HCT116 (cell line): ENCODE measurements around the gene MCC. TPM values are rescaled to one million over a fixed set of nuclear protein-coding genes. Genes with fewer than 3 reads are reported as not detected.

ENCODE experiments used
- ATAC-seq: fragments of 200-7000 bp; cut with Tn5 transposase; 2 replicates; pipeline ENCODE4 v1.9.1; 2020; ENCODE audit warnings: mild to moderate bottlenecking, moderate library complexity
- BruUV-seq: library from RNA; stranded (reverse); fragments of 400-500 nt; replicated peaks from 2 replicates; lab custom pipeline; 2021; lab: Mats Ljungman, UMichigan
- CTCF ChIA-PET: fragments of 300-600 bp; sonication (Branson Sonifier 250); formaldehyde crosslinking; loops from one replicate; lab custom pipeline; 2021; ENCODE audit warnings: antibody characterized with exemption; lab: Charles Lee
- POLR2A ChIA-PET: fragments of 300-600, 350-600 bp; sonication (Branson Sonifier 250); formaldehyde crosslinking; loops from one replicate; lab custom pipeline; 2021; ENCODE audit warnings: antibody characterized with exemption; lab: Charles Lee
- RAD21 ChIA-PET, 2 experiments: fragments of 300-600 bp; sonication (Branson Sonifier 250); formaldehyde crosslinking; loops; one replicate each; lab custom pipeline; 2023; ENCODE audit warnings: low total read pairs in 2 of 2; ENCODE audit not compliant: uncharacterized antibody in 2 of 2, unreplicated experiment in 2 of 2, low non-redundant PET in 1 of 2; lab: Charles Lee
- DNase-seq: peaks from one replicate; pipeline ENCODE4 v3.0.0-alpha.2; 2010; ENCODE audit warnings: low read depth, low spot score
- H2AFZ ChIP-seq: fragments of 200-600 bp; shearing (Covaris generic), sonication (generic); 2 replicates; pipeline ENCODE4 v1.6.1; 2017; ENCODE audit warnings: low read depth, mixed run types, mixed read lengths, antibody characterized with exemption, low read length; ENCODE audit not compliant: poor library complexity, severe bottlenecking
- H3K27ac ChIP-seq: 2 replicates; pipeline ENCODE4 v1.5.1; 2012; ENCODE audit warnings: low read depth, low read length
- H3K27me3 ChIP-seq: fragments of 200-600 bp; sonication (generic); 2 replicates; pipeline ENCODE4 v1.6.1; 2016; ENCODE audit warnings: mixed run types, low read length, mixed read lengths; ENCODE audit not compliant: insufficient read depth
- H3K36me3 ChIP-seq, 2 experiments: fragments of 200-500 bp in 1 of 2; fragments of 200-600 bp in 1 of 2; sonication (Bioruptor generic) in 1 of 2; sonication (generic) in 1 of 2; 2 replicates each; pipeline versions ENCODE4 v1.5.1 to v1.6.1; 2014 to 2016; ENCODE audit warnings: low read length in 2 of 2, inconsistent platforms in 1 of 2, mixed read lengths in 1 of 2, mixed run types in 1 of 2; ENCODE audit not compliant: insufficient read depth in 2 of 2, control insufficient read depth in 1 of 2
- H3K4me1 ChIP-seq, 2 experiments: fragments of 200-600 bp in 1 of 2; sonication (generic) in 1 of 2; 2 replicates each; pipeline versions ENCODE4 v1.5.1 to v1.6.1; 2012 to 2017; ENCODE audit warnings: low read length in 2 of 2, inconsistent platforms in 1 of 2, mild to moderate bottlenecking in 1 of 2, mixed read lengths in 1 of 2, mixed run types in 1 of 2, moderate library complexity in 1 of 2; ENCODE audit not compliant: insufficient read depth in 2 of 2, control insufficient read depth in 1 of 2
- H3K4me2 ChIP-seq: fragments of 200-600 bp; sonication (generic); 2 replicates; pipeline ENCODE4 v1.6.1; 2017; ENCODE audit warnings: mixed run types, low read length, mixed read lengths
- H3K4me3 ChIP-seq, 2 experiments: fragments of 200-600 bp in 1 of 2; sonication (generic) in 1 of 2; replicated peaks in 1 of 2; 2 replicates each; pipeline ENCODE4 v1.5.1; 2011 to 2016; ENCODE audit warnings: low read length in 2 of 2, control low read depth in 1 of 2, low read depth in 1 of 2, mild to moderate bottlenecking in 1 of 2, mixed read lengths in 1 of 2, mixed run types in 1 of 2
- H3K79me2 ChIP-seq: fragments of 200-600 bp; sonication (generic); 2 replicates; pipeline ENCODE4 v1.6.1; 2017; ENCODE audit warnings: mild to moderate bottlenecking, mixed run types, low read length, moderate library complexity, mixed read lengths; ENCODE audit not compliant: insufficient read depth
- H3K9ac ChIP-seq: fragments of 200-600 bp; sonication (generic); 2 replicates; pipeline ENCODE4 v1.6.1; 2016; ENCODE audit warnings: low read length, mixed read lengths
- H3K9me2 ChIP-seq: fragments of 200-600 bp; sonication (generic), shearing (Covaris generic); 2 replicates; pipeline ENCODE4 v1.6.1; 2017; ENCODE audit warnings: mixed run types, mild to moderate bottlenecking, moderate library complexity; ENCODE audit not compliant: insufficient read depth
- H3K9me3 ChIP-seq, 2 experiments: fragments of 200-500 bp in 1 of 2; fragments of 200-600 bp in 1 of 2; sonication (Bioruptor generic) in 1 of 2; sonication (generic) in 1 of 2; 2 replicates each; pipeline ENCODE4 v1.6.1; 2014 to 2017; ENCODE audit warnings: low read length in 2 of 2, mixed read lengths in 2 of 2, inconsistent platforms in 1 of 2, low read depth in 1 of 2, mild to moderate bottlenecking in 1 of 2, mixed run types in 1 of 2, moderate library complexity in 1 of 2; ENCODE audit not compliant: control insufficient read depth in 1 of 2, insufficient read depth in 1 of 2
- H4K20me1 ChIP-seq: fragments of 200-600 bp; sonication (generic), shearing (Covaris generic); 2 replicates; pipeline ENCODE4 v1.6.1; 2017; ENCODE audit warnings: mixed run types, mild to moderate bottlenecking, moderate library complexity; ENCODE audit not compliant: insufficient read depth
- CBX3 ChIP-seq: IDR thresholded peaks from 2 replicates; pipeline ENCODE4 v1.6.1; 2012; ENCODE audit warnings: low read depth
- CEBPB ChIP-seq: IDR thresholded peaks from 2 replicates; pipeline ENCODE4 v1.6.1; 2012; ENCODE audit warnings: low read depth
- ELF1 ChIP-seq: IDR thresholded peaks from 2 replicates; pipeline ENCODE4 v1.6.1; 2012; ENCODE audit warnings: low read depth, borderline replicate concordance
- EZH2 ChIP-seq: fragments of 200-600 bp; sonication (generic); IDR thresholded peaks from 2 replicates; pipeline ENCODE4 v1.6.1; 2017; ENCODE audit warnings: antibody characterized with exemption, mixed run types
- JUND ChIP-seq: IDR thresholded peaks from 2 replicates; pipeline ENCODE4 v1.6.1; 2012
- POLR2AphosphoS5 ChIP-seq: IDR thresholded peaks from 2 replicates; pipeline ENCODE4 v1.6.1; 2011; ENCODE audit warnings: mild to moderate bottlenecking, low read depth, low read length, moderate library complexity
- SRF ChIP-seq: IDR thresholded peaks from 2 replicates; pipeline ENCODE4 v1.6.1; 2012; ENCODE audit warnings: low read depth
- YY1 ChIP-seq: IDR thresholded peaks from 2 replicates; pipeline ENCODE4 v1.6.1; 2011; ENCODE audit warnings: low read length, low read depth, moderate library complexity, mild to moderate bottlenecking; ENCODE audit not compliant: insufficient replicate concordance; ENCODE audit errors: extremely low read depth
- ZFX ChIP-seq: fragments of 450-650 bp; IDR thresholded peaks from 2 replicates; pipeline ENCODE4 v1.6.1; 2017
- intact Hi-C: fragments of 100-400 bp; cut with micrococcal nuclease; formaldehyde crosslinking; loops from 2 replicates; pipeline ENCODE4 v1.10.0; 2022
- total RNA-seq: library from RNA; stranded (reverse); gene quantifications from one replicate; pipeline ENCODE4 v1.2.1, GENCODE V29; 2021; ENCODE audit not compliant: unreplicated experiment
- TF ChIP-seq, protein P1 (sequence below): IDR thresholded peaks from 2 replicates; pipeline ENCODE4 v1.6.1; 2012
- TF ChIP-seq, protein P2 (sequence below): IDR thresholded peaks from 2 replicates; pipeline ENCODE4 v1.6.1; 2012
- TF ChIP-seq, protein P3 (sequence below): IDR thresholded peaks from 2 replicates; pipeline ENCODE4 v1.6.1; 2011; ENCODE audit warnings: mild to moderate bottlenecking, low read length, moderate library complexity; ENCODE audit not compliant: insufficient replicate concordance; ENCODE audit errors: extremely low read depth
- TF ChIP-seq, protein P4 (sequence below): IDR thresholded peaks from 2 replicates; pipeline ENCODE4 v1.6.1; 2012; ENCODE audit warnings: low read depth

Gene MCC
- total RNA-seq, 1 experiment from 2014 or later = 20.1 TPM

DNA sequence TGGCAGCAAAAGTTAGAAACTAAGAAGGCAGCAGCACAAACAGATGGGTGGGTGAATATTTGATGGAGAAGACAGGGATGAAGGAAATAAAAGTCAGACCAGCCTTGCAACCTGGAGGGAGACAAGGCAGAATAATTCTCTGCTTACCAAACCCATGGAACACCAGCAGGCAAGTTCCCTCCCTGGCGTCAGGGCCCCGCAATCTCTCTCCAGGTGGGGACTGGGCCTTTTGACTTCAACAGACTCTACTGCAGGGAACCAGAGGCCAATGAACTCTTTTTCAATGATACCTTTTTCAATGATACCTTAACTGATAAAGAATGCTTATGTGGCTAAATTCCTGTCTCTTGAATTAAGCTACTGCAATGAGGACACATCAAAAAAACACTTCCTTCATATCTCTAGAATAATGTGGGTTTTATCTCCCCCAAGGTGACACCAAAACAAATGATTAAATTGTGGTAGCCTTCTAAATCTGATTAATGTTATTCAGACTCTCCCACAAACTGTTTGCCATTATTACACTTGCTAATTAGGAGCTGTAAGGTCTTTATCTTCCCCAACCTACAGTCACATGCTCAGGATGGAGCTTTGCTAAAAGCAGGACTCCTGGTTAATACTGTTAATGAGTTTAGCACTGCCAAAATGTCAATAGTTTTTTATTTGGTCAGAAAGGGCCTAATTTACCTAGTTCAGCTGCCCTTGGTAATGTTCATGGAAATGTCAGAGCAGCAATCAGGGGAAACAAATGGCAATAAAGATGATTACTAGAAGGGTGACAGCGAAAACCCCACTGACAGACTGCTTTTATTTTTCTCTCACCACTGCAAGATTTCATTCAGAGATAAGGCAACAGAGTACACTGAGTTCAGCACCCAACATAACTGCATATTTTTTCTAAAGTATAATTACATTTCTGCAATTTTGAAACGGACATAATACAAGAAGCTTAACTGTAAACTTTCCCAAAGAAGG lies 218.9 kb downstream of the MCC start:
- Histone ChIP-seq H2AFZ (no peak overlapping the region), H3K79me2 (no peaks in the 10 kb centered on the region), H3K9me2 (no peaks in the 10 kb centered on the region), H4K20me1 (no peaks in the 10 kb centered on the region), H3K27ac (no peak overlapping the region), H3K9me3 (no peaks in the 10 kb centered on the region), H3K27me3 (no peaks in the 10 kb centered on the region), H3K9ac (no peak overlapping the region), H3K36me3 (no peaks in the 10 kb centered on the region), H3K4me2 (no peak overlapping the region), H3K4me1 (no peaks in the 10 kb centered on the region), H3K4me3 (no peak overlapping the region)
- ChIA-PET POLR2A (no interaction called here), RAD21 (no interaction called here), CTCF (no interaction called here)
- TF ChIP-seq, protein P1, sequence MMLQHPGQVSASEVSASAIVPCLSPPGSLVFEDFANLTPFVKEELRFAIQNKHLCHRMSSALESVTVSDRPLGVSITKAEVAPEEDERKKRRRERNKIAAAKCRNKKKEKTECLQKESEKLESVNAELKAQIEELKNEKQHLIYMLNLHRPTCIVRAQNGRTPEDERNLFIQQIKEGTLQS = no peak
- TF ChIP-seq EZH2 (no peak), ELF1 (no peak), JUND (no peak), CEBPB (no peak), POLR2AphosphoS5 (no peak), SRF (no peak), YY1 (no peak), CBX3 (no peak), ZFX (no peak)
- TF ChIP-seq, protein P2, sequence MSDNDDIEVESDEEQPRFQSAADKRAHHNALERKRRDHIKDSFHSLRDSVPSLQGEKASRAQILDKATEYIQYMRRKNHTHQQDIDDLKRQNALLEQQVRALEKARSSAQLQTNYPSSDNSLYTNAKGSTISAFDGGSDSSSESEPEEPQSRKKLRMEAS = no peak
- TF ChIP-seq, protein P3, sequence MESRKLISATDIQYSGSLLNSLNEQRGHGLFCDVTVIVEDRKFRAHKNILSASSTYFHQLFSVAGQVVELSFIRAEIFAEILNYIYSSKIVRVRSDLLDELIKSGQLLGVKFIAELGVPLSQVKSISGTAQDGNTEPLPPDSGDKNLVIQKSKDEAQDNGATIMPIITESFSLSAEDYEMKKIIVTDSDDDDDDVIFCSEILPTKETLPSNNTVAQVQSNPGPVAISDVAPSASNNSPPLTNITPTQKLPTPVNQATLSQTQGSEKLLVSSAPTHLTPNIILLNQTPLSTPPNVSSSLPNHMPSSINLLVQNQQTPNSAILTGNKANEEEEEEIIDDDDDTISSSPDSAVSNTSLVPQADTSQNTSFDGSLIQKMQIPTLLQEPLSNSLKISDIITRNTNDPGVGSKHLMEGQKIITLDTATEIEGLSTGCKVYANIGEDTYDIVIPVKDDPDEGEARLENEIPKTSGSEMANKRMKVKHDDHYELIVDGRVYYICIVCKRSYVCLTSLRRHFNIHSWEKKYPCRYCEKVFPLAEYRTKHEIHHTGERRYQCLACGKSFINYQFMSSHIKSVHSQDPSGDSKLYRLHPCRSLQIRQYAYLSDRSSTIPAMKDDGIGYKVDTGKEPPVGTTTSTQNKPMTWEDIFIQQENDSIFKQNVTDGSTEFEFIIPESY = no peak
- TF ChIP-seq, protein P4, sequence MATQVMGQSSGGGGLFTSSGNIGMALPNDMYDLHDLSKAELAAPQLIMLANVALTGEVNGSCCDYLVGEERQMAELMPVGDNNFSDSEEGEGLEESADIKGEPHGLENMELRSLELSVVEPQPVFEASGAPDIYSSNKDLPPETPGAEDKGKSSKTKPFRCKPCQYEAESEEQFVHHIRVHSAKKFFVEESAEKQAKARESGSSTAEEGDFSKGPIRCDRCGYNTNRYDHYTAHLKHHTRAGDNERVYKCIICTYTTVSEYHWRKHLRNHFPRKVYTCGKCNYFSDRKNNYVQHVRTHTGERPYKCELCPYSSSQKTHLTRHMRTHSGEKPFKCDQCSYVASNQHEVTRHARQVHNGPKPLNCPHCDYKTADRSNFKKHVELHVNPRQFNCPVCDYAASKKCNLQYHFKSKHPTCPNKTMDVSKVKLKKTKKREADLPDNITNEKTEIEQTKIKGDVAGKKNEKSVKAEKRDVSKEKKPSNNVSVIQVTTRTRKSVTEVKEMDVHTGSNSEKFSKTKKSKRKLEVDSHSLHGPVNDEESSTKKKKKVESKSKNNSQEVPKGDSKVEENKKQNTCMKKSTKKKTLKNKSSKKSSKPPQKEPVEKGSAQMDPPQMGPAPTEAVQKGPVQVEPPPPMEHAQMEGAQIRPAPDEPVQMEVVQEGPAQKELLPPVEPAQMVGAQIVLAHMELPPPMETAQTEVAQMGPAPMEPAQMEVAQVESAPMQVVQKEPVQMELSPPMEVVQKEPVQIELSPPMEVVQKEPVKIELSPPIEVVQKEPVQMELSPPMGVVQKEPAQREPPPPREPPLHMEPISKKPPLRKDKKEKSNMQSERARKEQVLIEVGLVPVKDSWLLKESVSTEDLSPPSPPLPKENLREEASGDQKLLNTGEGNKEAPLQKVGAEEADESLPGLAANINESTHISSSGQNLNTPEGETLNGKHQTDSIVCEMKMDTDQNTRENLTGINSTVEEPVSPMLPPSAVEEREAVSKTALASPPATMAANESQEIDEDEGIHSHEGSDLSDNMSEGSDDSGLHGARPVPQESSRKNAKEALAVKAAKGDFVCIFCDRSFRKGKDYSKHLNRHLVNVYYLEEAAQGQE = no peak
- no TSS peak for BruUV-seq
- intact Hi-C loops = no loop called here
- ATAC-seq = no peak
- no peak for DNase-seq
